ENCODE data around the gene RPS10. TPM values are rescaled to one million over a fixed set of nuclear protein-coding genes. Genes with fewer than 3 reads are reported as not detected.

Gene RPS10
- total and polyA plus RNA-seq, 2 of the 8 experiments (the other 6 are each of a cell fraction or from before 2014, with no cell fraction given), result 2,408 to 11,142 TPM

- FAIRE-seq, result no peak
- H3K9ac ChIP-seq (replicated peaks in 1 of 4; ENCODE audit: extremely low read depth in 1 of 4, low read depth in 3 of 4, low read length in 3 of 4), result no peak overlapping the region
- no peaks in the 10 kb centered on the region for H4K20me1 ChIP-seq (replicated peaks in 1 of 2; ENCODE audit: control insufficient read depth in 1 of 2, insufficient read depth in 2 of 2, low read length in 2 of 2)
- no peaks in the 10 kb centered on the region for H3K23me2 ChIP-seq (ENCODE audit: low read depth, low read length)
- no peak overlapping the region for H3K27ac ChIP-seq (ENCODE audit: low read depth, low read length)
- no peaks in the 10 kb centered on the region for H3K36me3 ChIP-seq (ENCODE audit: control insufficient read depth in 2 of 4, insufficient read depth in 4 of 4, low read length in 3 of 4)
- H4K5ac ChIP-seq (ENCODE audit: insufficient read length, low read depth, low read length), result no peak overlapping the region
- H2BK120ac ChIP-seq (replicated peaks; ENCODE audit: low read depth, low read length), result no peak overlapping the region
- H3K14ac ChIP-seq (ENCODE audit: insufficient read length), result no peak overlapping the region
- ChIA-PET CTCF (ENCODE audit: partially characterized antibody) (interaction anchor here (1.4 to 4.6 kb wide), 2 partner anchors 10 to 22 kb away, joined by 5 to 15 read pairs; no protein-coding TSS in a partner anchor), POLR2A (ENCODE audit: partially characterized antibody) (interaction anchor here (0.9 to 1.8 kb wide), 10 partner anchors 9 to 189 kb away, joined by 3 to 9 read pairs (median 5); partner anchors contain the start of genes RPS10 and SMIM29)
- no peak overlapping the region for H3K4me3 ChIP-seq (ENCODE audit: extremely low read depth in 1 of 4, insufficient read depth in 2 of 4, low read depth in 3 of 4, low read length in 4 of 4)
- H4K8ac ChIP-seq (ENCODE audit: extremely low read depth, insufficient read depth, low read length), result no peak overlapping the region
- no peaks in the 10 kb centered on the region for H3K27me3 ChIP-seq (replicated peaks in 1 of 4; ENCODE audit: control insufficient read depth in 3 of 4, extremely low read depth in 1 of 4, insufficient read depth in 3 of 4, low read length in 3 of 4)
- H2BK20ac ChIP-seq (ENCODE audit: low read length), result no peak overlapping the region
- H3K23ac ChIP-seq (ENCODE audit: insufficient read length), result no peak overlapping the region
- WGBS, 2 experiments (ENCODE audit: extremely low coverage in 1 of 2, insufficient coverage in 1 of 2, insufficient read length in 1 of 2, insufficient replicate concordance in 2 of 2, low coverage in 1 of 2, low lambda C conversion rate in 2 of 2, missing lambda C conversion rate in 1 of 2), result 87% methylated on average over 27 of the region's 38 CpGs; no CpG with 5 or more reads in 1 of the 2 experiments
- H3K79me2 ChIP-seq (ENCODE audit: control insufficient read depth in 1 of 2, insufficient read depth in 2 of 2, low read length in 2 of 2), result no peaks in the 10 kb centered on the region
- no peak overlapping the region for H3K4me2 ChIP-seq (ENCODE audit: insufficient read depth in 1 of 2, low read depth in 2 of 2, low read length in 2 of 2)
- H3K18ac ChIP-seq (ENCODE audit: extremely low read depth, low read length), result no peak overlapping the region
- no peak overlapping the region for H2AFZ ChIP-seq (ENCODE audit: low read length)
- H2BK15ac ChIP-seq (ENCODE audit: low read length), result no peak overlapping the region
- no peak overlapping the region for H4K91ac ChIP-seq (replicated peaks; ENCODE audit: insufficient read length, low read length)
- H2AK5ac ChIP-seq (ENCODE audit: low read depth, low read length), result no peak overlapping the region
- no peaks in the 10 kb centered on the region for H3K4me1 ChIP-seq (replicated peaks in 1 of 4; ENCODE audit: control insufficient read depth in 3 of 4, insufficient read depth in 4 of 4, low read length in 3 of 4)
- H2BK5ac ChIP-seq (ENCODE audit: low read depth, low read length), result no peak overlapping the region
- H2BK12ac ChIP-seq (ENCODE audit: low read depth, low read length), result no peak overlapping the region
- H3K4ac ChIP-seq (replicated peaks; ENCODE audit: insufficient read length, low read depth, low read length), result no peak overlapping the region
- H3K79me1 ChIP-seq (ENCODE audit: low read depth, low read length), result no peaks in the 10 kb centered on the region
- no peak for DNase-seq (ENCODE audit: low read depth in 1 of 2, low spot score in 2 of 2)
- H3K56ac ChIP-seq (replicated peaks; ENCODE audit: insufficient read length, low read depth, low read length), result no peak overlapping the region
- H3K9me3 ChIP-seq (ENCODE audit: insufficient read depth in 2 of 2, low read depth in 1 of 2, low read length in 1 of 2), result peaks cover 12 to 16% of the 10 kb centered on the region in 2 experiments
- no peak for TF ChIP-seq NANOG (IDR thresholded peaks at IDR 0.05; ENCODE audit: insufficient read depth, low read depth, low read length, poor library complexity, severe bottlenecking)
- no peak for TF ChIP-seq BRCA1 (IDR thresholded peaks at IDR 0.05; ENCODE audit: low read depth, low read length)
- TF ChIP-seq JUN (IDR thresholded peaks at IDR 0.05; ENCODE audit: low read depth, low read length), result no peak
- TF ChIP-seq GTF2F1 (IDR thresholded peaks at IDR 0.05; ENCODE audit: borderline replicate concordance, low read depth, low read length), result no peak
- TF ChIP-seq POLR2A (IDR thresholded peaks at IDR 0.05; ENCODE audit: control extremely low read depth in 1 of 2, low read depth in 2 of 2, low read length in 2 of 2), result no peak
- no peak for TF ChIP-seq MAX (IDR thresholded peaks at IDR 0.05)
- no peak for TF ChIP-seq HDAC2 (IDR thresholded peaks at IDR 0.05; ENCODE audit: borderline replicate concordance in 1 of 2, low read depth in 2 of 2, low read length in 2 of 2)
- no peak for TF ChIP-seq SAP30 (IDR thresholded peaks at IDR 0.05; ENCODE audit: insufficient read depth, insufficient replicate concordance, low read length)
- no peak for TF ChIP-seq CTCF (IDR thresholded peaks at IDR 0.05; ENCODE audit: control extremely low read depth in 1 of 3, insufficient read depth in 1 of 3, low read depth in 1 of 3, low read length in 3 of 3)
Observed at GRCh38 chr6:34436803-34437643, 11.2 kb upstream of the RPS10 start.
